Gastrocnemius medialis (tissue), 4 donors: ENCODE results near the gene QSER1.

Experiments used
- POLR2A ChIP-seq, 2 donors: fragments of 450-650 bp; IDR thresholded peaks; one replicate each; pipeline ENCODE4 v1.6.1; 2017; ENCODE audit warnings: antibody characterized with exemption in 2 of 2, mild to moderate bottlenecking in 2 of 2, moderate library complexity in 2 of 2
- TF ChIP-seq, protein P1 (sequence below), 5 experiments: fragments of 450-650 bp in 3 of 5; fragments of 200-600 bp in 2 of 5; sonication (generic) in 2 of 5; IDR thresholded peaks in 4 of 5; conservative IDR thresholded peaks in 1 of 5; 1 replicate in 4 of 5; 2 replicates in 1 of 5; pipeline ENCODE4 v1.5.1; 2016 to 2019; ENCODE audit warnings: antibody characterized with exemption in 5 of 5, mild to moderate bottlenecking in 3 of 5, moderate library complexity in 3 of 5

DNA sequence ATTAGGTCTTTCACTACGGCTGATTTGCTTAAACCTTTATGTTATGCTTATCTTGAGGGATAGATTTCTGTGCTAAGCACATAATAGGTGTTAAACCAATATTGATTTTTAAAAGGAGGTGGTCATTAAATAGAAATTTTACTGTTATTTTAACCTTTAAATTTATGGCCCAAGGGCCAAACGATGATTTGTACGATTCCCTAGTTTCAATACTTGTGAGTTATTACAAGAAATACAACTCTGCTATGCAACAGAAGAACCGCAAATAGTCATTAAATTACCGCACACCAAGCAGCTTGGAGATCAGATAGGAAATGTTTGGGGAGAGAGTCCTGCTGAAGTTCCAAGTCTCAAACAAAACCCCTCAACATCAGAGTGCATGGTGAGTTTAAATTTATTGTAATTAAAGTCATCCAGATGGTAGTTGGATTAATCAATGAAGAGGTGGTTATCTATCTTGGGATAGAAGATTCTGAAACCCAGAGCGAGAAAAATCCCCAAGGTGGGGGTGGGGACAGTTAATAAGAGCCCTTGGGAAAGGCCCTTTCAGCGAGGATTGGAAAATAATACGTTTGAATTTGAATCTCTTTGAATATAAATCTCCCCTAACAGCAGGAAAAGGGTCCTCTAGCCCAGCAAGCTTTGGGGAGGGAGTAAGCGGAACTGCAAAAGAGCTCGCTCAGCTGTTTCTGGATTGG is 805 bp upstream of the QSER1 start:
- TF ChIP-seq POLR2A (IDR thresholded peaks at IDR 0.05) = no peak
- TF ChIP-seq, protein P1, sequence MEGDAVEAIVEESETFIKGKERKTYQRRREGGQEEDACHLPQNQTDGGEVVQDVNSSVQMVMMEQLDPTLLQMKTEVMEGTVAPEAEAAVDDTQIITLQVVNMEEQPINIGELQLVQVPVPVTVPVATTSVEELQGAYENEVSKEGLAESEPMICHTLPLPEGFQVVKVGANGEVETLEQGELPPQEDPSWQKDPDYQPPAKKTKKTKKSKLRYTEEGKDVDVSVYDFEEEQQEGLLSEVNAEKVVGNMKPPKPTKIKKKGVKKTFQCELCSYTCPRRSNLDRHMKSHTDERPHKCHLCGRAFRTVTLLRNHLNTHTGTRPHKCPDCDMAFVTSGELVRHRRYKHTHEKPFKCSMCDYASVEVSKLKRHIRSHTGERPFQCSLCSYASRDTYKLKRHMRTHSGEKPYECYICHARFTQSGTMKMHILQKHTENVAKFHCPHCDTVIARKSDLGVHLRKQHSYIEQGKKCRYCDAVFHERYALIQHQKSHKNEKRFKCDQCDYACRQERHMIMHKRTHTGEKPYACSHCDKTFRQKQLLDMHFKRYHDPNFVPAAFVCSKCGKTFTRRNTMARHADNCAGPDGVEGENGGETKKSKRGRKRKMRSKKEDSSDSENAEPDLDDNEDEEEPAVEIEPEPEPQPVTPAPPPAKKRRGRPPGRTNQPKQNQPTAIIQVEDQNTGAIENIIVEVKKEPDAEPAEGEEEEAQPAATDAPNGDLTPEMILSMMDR (IDR thresholded peaks at IDR 0.05 in 4 of 5, conservative IDR thresholded peaks at IDR 0.05 in 1 of 5) = no peak
